Naive thymus-derived CD8-positive, alpha-beta T cell (primary cell): ENCODE measurements around the gene HSD17B12. TPM values are rescaled to one million over a fixed set of nuclear protein-coding genes. Genes with fewer than 3 reads are reported as not detected.
"Not testable (repeated sequence)": the region's sequence is repeated elsewhere in the genome, so short reads cannot be mapped to it uniquely, and the experiment has no call there.

Experiments
- ATAC-seq, 2 donors: fragments of 150-1000 bp; cut with Tn5 transposase in 1 of 2; sonication (Bioruptor Pico), chemical (Tn5 transposase) in 1 of 2; 1 replicate in 1 of 2; 2 replicates in 1 of 2; pipeline ENCODE4 v1.10.0; 2021; ENCODE audit warnings: mild to moderate bottlenecking in 2 of 2, moderate library complexity in 2 of 2
- POLR2A ChIA-PET: fragments of 350-600 bp; sonication (Branson Sonifier 250); formaldehyde crosslinking; loops from one replicate; lab custom pipeline; 2021; ENCODE audit warnings: antibody characterized with exemption; lab: Charles Lee
- DNase-seq, 10 donors: peaks; one replicate each; pipeline versions ENCODE4 v3.0.0 to v3.0.0-alpha.2; 2020 to 2022
- H3K27ac Mint-ChIP-seq, 10 donors: one replicate each; pipeline ENCODE4 v1.8.0; 2020 to 2022; ENCODE audit warnings: mild to moderate bottlenecking in 10 of 10, mixed read lengths in 10 of 10, moderate library complexity in 4 of 10, inconsistent platforms in 1 of 10
- H3K27me3 Mint-ChIP-seq, 5 donors: one replicate each; pipeline ENCODE4 v1.8.0; 2021 to 2022; ENCODE audit warnings: mixed read lengths in 5 of 5
- H3K36me3 Mint-ChIP-seq, 3 donors: one replicate each; pipeline ENCODE4 v1.8.0; 2020 to 2022; ENCODE audit warnings: mixed read lengths in 3 of 3, mild to moderate bottlenecking in 2 of 3, inconsistent platforms in 1 of 3
- H3K4me1 Mint-ChIP-seq, 4 donors: one replicate each; pipeline ENCODE4 v1.8.0; 2021 to 2022; ENCODE audit warnings: mixed read lengths in 4 of 4
- H3K4me3 Mint-ChIP-seq, 10 donors: one replicate each; pipeline ENCODE4 v1.8.0; 2020 to 2022; ENCODE audit warnings: mild to moderate bottlenecking in 10 of 10, mixed read lengths in 10 of 10, moderate library complexity in 6 of 10, inconsistent platforms in 1 of 10
- H3K9me3 Mint-ChIP-seq, 9 donors: one replicate each; pipeline ENCODE4 v1.8.0; 2020 to 2022; ENCODE audit warnings: mixed read lengths in 9 of 9, mild to moderate bottlenecking in 3 of 9, inconsistent platforms in 1 of 9, moderate library complexity in 1 of 9
- polyA plus RNA-seq, 3 donors: library from polyadenylated mRNA; unstranded; fragments of 300-500 nt; fragmentation: Illumina TruSeq; gene quantifications; one replicate each; pipeline ENCODE4 v1.2.3, GENCODE V29; 2021
- total RNA-seq, 8 experiments: library from RNA in 2 of 8; stranded (reverse) in 2 of 8; gene quantifications; one replicate each; pipeline ENCODE4 v1.2.3 and lab custom pipeline; 2021 to 2026

HSD17B12 gene
- total and polyA plus RNA-seq, 5 experiments from 2014 or later, result 23.3 to 37.2 (median 26.4) TPM

DNA sequence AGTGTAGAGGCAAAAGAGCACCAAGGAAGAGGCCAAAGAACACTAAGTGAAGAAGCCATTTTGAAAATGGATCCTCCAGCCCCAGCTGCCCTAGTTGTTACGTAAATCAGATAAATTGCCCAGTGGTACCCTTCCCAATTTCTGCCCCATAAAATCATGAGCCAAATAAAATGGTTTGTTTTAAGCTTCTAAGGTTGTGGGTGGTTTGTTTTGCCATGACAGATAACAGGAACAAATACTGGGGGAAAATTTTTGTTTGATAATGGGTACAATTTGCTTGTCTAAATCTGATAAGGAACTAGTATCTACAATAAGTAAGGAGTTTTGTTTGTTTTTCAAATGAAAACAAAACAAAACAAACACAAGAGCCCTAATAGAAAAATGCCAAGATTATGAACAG lies 30.6 kb upstream of the HSD17B12 start:
- Mint-ChIP-seq H3K27ac (peak overlapping the region in 1 of 10 donors; percentile 31), H3K9me3 (peaks cover 0 to 18% (median 7%) of the 10 kb centered on the region in 9 donors), H3K36me3 (peaks cover 5 to 11% (median 7%) of the 10 kb centered on the region in 3 donors), H3K4me1 (peaks cover 0 to 11% (median 6%) of the 10 kb centered on the region in 4 donors), H3K4me3 (no peak overlapping the region), H3K27me3 (peaks cover 0 to 2% (median 0%) of the 10 kb centered on the region in 5 donors)
- POLR2A ChIA-PET, result no interaction called here
- DNase-seq (no peak), ATAC-seq (no peak)

DNA sequence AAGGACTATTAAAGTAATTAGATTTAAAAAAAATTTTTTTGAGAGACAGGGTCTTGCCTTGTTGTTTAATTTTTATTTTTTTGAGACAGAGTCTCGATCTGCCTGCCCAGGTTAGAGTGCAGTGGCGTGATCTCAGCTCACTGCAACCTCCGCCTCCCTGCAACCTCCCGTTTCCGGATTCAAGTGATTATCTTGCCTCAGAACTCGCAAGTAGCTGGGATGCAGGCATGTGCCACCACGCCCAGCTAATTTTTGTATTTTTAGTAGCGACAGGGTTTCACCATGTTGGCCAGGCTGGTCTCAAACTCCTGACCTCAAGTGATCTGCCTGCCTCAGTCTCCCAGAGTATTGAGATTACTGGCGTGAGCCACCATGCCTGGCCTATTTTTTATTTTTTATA lies 17.5 kb upstream of the HSD17B12 start:
- H3K27ac Mint-ChIP-seq, DNase-seq, H3K4me3 Mint-ChIP-seq, H3K4me1 Mint-ChIP-seq, H3K9me3 Mint-ChIP-seq, H3K36me3 Mint-ChIP-seq, POLR2A ChIA-PET, ATAC-seq: not testable (repeated sequence)
- peaks cover 19 to 37% (median 23%) of the 10 kb centered on the region in 5 donors for H3K27me3 Mint-ChIP-seq

DNA sequence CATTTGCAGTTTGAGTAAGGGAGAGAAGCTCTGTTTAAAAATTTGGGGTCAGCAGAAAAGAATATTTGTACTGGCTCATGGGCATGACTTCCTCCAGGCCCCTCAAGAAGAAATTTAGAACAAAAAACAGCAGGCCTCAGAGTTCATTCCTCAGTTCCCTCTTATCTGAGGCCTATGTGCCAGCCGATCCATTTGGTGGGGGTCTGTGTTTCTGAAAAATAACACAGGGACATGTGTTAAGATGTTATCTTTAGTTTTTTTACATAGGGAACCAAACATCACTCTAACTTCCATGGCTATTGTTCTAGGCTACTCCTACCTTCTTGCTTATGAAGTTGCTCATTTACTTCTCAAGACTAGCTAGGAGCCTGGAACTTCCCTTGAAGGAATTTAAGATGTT lies 16.2 kb upstream of the HSD17B12 start:
- Mint-ChIP-seq H3K27me3 (peaks cover 12 to 32% (median 20%) of the 10 kb centered on the region in 5 donors), H3K4me1 (no peaks in the 10 kb centered on the region), H3K27ac (no peak overlapping the region), H3K36me3 (peaks cover 0 to 5% (median 0%) of the 10 kb centered on the region in 3 donors), H3K9me3 (no peaks in the 10 kb centered on the region), H3K4me3 (no peak overlapping the region)
- DNase-seq (no peak), ATAC-seq (no peak)
- POLR2A ChIA-PET, result no interaction called here

DNA sequence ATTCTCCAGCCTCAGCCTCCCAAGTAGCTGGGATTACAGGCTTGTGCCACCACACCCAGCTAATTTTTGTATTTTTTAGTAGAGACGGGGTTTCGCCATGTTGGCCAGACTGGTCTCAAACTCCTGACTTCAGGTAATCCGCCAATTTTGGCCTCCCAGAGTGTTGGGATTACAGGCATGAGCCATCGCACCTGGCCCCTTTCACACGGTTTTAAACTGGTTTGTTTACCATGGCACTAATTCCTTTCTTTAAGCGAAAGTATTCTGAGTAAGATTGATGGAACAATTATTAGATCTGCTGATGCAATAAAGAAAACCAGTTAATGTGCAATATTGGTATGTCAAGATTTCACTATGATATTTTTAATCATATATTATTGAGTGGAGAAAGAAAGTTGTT lies 9.3 kb upstream of the HSD17B12 start:
- H3K27me3 Mint-ChIP-seq, result peaks cover 5 to 23% (median 15%) of the 10 kb centered on the region in 5 donors
- DNase-seq, H3K36me3 Mint-ChIP-seq, H3K4me1 Mint-ChIP-seq, H3K9me3 Mint-ChIP-seq, POLR2A ChIA-PET, H3K4me3 Mint-ChIP-seq, ATAC-seq, H3K27ac Mint-ChIP-seq: not testable (repeated sequence)

DNA sequence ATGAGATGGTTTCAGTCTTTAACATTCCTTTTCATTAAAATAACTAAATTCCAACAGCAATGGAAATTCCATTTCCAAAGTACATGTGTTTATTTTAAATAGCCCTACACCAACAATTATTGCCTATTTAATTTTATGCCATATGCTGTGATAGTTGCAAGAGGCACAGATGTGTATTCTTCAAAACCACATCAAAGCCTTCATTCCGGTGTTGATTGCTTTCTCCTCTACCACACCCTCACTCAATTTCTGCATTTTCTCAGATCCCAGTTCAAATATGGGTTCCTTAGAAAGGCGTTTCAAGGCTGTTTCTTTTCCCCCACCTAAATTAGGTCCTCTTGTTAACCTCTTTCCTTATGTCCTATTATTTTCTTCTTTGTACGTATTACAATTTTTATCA lies 6.0 kb upstream of the HSD17B12 start:
- H3K9me3 Mint-ChIP-seq, result peaks cover 0 to 1% (median 0%) of the 10 kb centered on the region in 9 donors
- no peak overlapping the region for H3K4me3 Mint-ChIP-seq

DNA sequence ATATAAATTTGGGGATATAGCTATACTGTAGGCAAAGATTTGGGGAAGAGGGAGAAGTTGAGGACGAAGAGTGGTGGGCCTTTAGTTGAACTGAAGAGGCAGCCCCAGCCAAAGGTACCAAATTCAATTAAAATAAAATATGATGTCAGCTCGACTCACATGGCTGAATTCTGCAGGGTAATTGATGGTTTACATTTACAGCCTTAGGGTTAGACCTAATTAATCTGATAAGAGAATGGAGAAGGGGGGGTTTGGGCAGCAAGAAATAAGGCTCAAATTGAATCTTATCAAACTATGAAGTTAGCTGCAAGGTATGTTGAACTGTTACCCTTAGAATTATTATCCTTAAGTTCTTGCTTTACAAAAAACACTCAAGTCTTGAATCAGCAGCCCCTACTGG lies 3.6 kb upstream of the HSD17B12 start:
- DNase-seq, result no peak
- POLR2A ChIA-PET, result no interaction called here
- peaks cover 0 to 1% (median 0%) of the 10 kb centered on the region in 3 donors for H3K36me3 Mint-ChIP-seq
- no peak for ATAC-seq
- no peak overlapping the region for H3K4me3 Mint-ChIP-seq
- H3K27me3 Mint-ChIP-seq, result peaks cover 0 to 10% (median 6%) of the 10 kb centered on the region in 5 donors
- no peak overlapping the region for H3K27ac Mint-ChIP-seq
- peaks cover 6 to 21% (median 19%) of the 10 kb centered on the region in 4 donors for H3K4me1 Mint-ChIP-seq
- peaks cover 0 to 1% (median 0%) of the 10 kb centered on the region in 9 donors for H3K9me3 Mint-ChIP-seq

More for the DNA sequence above, 6.0 kb upstream of the HSD17B12 start:
- POLR2A ChIA-PET, result no interaction called here
- no peaks in the 10 kb centered on the region for H3K36me3 Mint-ChIP-seq
- peaks cover 5 to 14% (median 6%) of the 10 kb centered on the region in 5 donors for H3K27me3 Mint-ChIP-seq
- ATAC-seq (no peak), DNase-seq (no peak)
- peaks cover 0 to 4% (median under 1%) of the 10 kb centered on the region in 4 donors for H3K4me1 Mint-ChIP-seq
- H3K27ac Mint-ChIP-seq, result no peak overlapping the region

DNA sequence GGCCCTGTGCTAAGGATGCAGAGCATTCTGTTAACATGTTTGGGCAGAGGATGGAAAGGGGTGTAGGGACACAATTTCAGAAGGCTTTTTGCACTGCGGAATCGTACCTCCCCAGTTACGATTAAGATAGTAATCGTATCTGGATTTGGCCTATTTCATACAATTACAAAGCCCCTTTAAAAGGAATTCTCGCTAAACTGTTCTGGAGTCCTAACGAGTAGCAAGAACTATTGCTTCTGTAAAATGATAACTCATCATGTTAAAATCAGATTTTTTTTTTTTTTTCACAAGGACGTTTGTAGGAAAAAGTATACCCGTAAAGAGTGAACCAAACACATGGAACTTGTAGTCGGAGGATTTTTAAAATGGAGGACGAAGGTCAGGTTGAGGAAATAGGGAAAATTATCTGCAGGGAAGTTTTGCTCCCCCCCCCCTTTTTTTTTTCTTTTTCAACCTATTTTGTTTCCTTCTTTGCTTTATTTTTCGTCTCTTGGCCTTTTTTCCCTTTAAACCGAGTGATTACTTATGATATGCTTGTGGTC lies 934 bp downstream of the HSD17B12 start:
- ATAC-seq (no peak), DNase-seq (peak in 1 of 10 donors; percentile 1)
- no peaks in the 10 kb centered on the region for H3K27me3 Mint-ChIP-seq
- peaks cover 15 to 55% (median 40%) of the 10 kb centered on the region in 4 donors for H3K4me1 Mint-ChIP-seq
- H3K27ac Mint-ChIP-seq, result peak overlapping the region; percentile 89 to 99 (median 98)
- peak overlapping the region; percentile 91 to 97 (median 96) for H3K4me3 Mint-ChIP-seq
- peaks cover 0 to 1% (median 0%) of the 10 kb centered on the region in 9 donors for H3K9me3 Mint-ChIP-seq
- H3K36me3 Mint-ChIP-seq, result peaks cover 0 to 31% (median 20%) of the 10 kb centered on the region in 3 donors
- POLR2A ChIA-PET, result interaction anchor here (1.6 kb wide), 1 partner anchor 323 kb away, joined by 6 read pairs; the partner anchor contains the start of gene TTC17

DNA sequence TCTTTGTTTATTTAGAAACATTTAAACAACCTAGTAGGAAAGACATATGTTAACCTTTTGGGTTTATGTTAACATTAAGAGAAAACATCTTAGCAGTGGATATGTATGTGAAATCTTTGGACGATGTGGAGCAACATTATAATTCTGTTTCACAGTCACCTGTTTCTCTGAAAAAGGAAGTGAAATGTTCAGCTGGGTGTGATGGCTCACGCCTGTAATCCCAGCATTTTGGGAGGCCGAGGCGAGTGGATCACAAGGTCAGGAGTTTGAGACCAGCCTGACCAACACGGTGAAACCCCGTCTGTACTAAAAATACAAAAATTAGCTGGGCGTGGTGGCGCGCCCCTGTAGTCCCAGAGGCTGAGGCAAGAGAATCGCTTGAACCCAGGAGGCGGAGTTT lies 1.5 kb downstream of the HSD17B12 start:
- ATAC-seq, DNase-seq, H3K27me3 Mint-ChIP-seq, H3K9me3 Mint-ChIP-seq, POLR2A ChIA-PET: not testable (repeated sequence)
- H3K27ac Mint-ChIP-seq, result peak overlapping the region in 9 of 10 donors; percentile 9 to 99 (median 98)
- peaks cover 16 to 55% (median 42%) of the 10 kb centered on the region in 4 donors for H3K4me1 Mint-ChIP-seq
- H3K36me3 Mint-ChIP-seq, result peaks cover 0 to 31% (median 20%) of the 10 kb centered on the region in 3 donors
- peak overlapping the region; percentile 91 to 97 (median 96) for H3K4me3 Mint-ChIP-seq

DNA sequence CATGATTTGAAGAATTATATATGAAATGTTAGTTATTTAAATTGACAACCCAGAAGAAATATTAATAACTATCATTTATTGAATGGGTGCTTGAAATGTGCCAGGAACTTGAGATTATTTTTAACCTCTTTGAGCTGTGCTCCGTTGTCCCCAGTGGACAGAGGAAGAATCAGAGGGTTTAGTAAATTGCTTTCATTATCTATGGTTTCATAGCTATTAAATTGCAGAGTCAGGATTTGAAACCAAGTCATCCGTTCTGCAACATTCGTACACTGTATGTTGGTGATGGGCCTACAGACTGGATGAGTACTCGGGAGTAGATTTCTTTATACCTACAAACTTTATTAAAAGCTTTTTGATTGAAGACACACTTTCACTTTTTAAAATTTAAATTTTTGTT lies 4.9 kb downstream of the HSD17B12 start:
- POLR2A ChIA-PET, result no interaction called here

DNA sequence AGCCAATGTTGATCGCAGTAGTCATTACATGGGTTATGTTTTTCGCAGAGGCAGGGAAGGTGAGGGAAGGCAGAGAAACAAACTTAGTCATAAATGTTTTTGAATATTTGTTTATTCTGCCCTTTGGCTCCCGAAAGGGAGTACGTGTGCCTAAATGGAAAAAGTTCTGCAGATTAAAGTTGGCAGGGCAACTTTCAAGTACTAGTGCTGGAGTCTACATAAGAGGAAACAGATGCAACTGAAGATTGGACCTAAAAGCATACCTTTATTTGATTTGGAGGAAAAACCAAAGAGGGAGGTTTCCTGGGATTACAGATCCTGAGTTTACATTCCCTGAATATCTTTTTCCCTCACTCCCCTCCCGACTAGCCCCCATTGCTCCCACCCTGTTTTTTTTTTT lies 5.7 kb downstream of the HSD17B12 start:
- no peak for ATAC-seq
- Mint-ChIP-seq H3K27ac (no peak overlapping the region), H3K4me3 (no peak overlapping the region), H3K4me1 (peaks cover 26 to 51% (median 45%) of the 10 kb centered on the region in 4 donors), H3K27me3 (peaks cover 0 to 1% (median 0%) of the 10 kb centered on the region in 5 donors), H3K9me3 (no peaks in the 10 kb centered on the region), H3K36me3 (peaks cover 0 to 42% (median 24%) of the 10 kb centered on the region in 3 donors)
- POLR2A ChIA-PET, result interaction anchor here (0.7 kb wide), 1 partner anchor 26 kb away, joined by 4 read pairs; no protein-coding TSS in a partner anchor
- no peak for DNase-seq

More for the DNA sequence above, 4.9 kb downstream of the HSD17B12 start:
- Mint-ChIP-seq H3K4me3 (no peak overlapping the region), H3K27me3 (peaks cover 0 to 1% (median 0%) of the 10 kb centered on the region in 5 donors), H3K4me1 (peaks cover 23 to 52% (median 49%) of the 10 kb centered on the region in 4 donors), H3K36me3 (peaks cover 0 to 39% (median 24%) of the 10 kb centered on the region in 3 donors), H3K9me3 (no peaks in the 10 kb centered on the region), H3K27ac (no peak overlapping the region)
- DNase-seq (no peak), ATAC-seq (no peak)

DNA sequence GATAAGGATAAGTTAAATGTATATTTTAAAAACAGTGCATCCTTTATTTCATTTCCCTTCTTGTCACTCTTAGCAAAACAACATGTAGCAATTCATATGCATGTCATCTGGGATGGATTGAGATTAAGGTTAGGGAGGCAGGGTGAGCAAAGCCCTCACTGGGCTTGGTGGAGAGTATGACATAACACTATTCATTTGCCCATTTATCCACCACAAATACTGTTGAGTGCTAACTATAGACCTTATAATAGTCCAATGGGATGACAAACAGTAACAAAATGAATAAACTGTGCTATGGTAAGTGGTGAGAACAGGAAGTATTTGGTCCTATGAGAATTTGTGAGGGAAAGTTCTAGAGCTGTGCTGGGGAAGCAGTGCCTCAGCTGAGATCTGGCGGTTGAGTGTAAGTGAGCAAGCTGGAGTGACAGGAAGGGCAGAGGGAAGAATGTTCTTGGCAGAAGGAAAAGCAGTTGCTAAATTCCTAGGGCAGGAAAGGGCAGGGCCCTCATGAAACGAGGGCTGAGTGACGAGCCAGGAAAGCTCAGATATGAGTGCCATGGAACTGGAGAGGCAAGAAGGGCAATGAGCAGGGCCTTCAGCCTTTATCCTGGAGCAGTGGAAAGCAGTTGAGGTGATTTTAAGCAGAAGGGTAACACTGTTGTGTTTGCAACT lies 6.7 kb downstream of the HSD17B12 start:
- no peaks in the 10 kb centered on the region for H3K9me3 Mint-ChIP-seq
- DNase-seq (no peak), ATAC-seq (no peak)
- H3K4me1 Mint-ChIP-seq, result peaks cover 27 to 47% (median 43%) of the 10 kb centered on the region in 4 donors
- H3K36me3 Mint-ChIP-seq, result peaks cover 0 to 47% (median 24%) of the 10 kb centered on the region in 3 donors
- no peak overlapping the region for H3K4me3 Mint-ChIP-seq
- no peak overlapping the region for H3K27ac Mint-ChIP-seq
- POLR2A ChIA-PET, result interaction anchor here (0.7 kb wide), 1 partner anchor 27 kb away, joined by 4 read pairs; no protein-coding TSS in a partner anchor
- peaks cover 0 to 1% (median 0%) of the 10 kb centered on the region in 5 donors for H3K27me3 Mint-ChIP-seq

DNA sequence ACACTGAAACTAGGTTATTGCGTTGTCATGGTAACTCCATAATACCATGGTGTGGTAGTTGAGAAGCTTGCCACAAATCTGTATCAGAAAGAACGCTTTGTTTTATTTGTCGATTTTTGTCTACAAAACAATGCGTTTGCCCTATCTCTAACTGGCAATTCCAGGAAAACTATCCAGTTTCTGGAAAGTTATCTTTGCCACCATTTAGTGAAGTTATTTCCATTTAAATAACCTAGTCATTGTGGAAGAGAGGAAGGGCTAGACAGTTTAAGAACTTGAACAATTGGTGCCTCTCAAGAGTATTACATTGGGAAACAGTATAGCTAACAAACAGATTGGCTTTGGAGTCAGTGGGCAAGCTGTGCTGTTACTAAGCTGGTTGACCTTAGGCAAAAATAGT lies 7.9 kb downstream of the HSD17B12 start:
- Mint-ChIP-seq H3K4me1 (peaks cover 32 to 53% (median 36%) of the 10 kb centered on the region in 4 donors), H3K36me3 (peaks cover 0 to 39% (median 17%) of the 10 kb centered on the region in 3 donors), H3K27me3 (peaks cover 0 to 1% (median 0%) of the 10 kb centered on the region in 5 donors), H3K9me3 (no peaks in the 10 kb centered on the region), H3K4me3 (no peak overlapping the region), H3K27ac (no peak overlapping the region)
- DNase-seq (no peak), ATAC-seq (no peak)
- POLR2A ChIA-PET, result no interaction called here

DNA sequence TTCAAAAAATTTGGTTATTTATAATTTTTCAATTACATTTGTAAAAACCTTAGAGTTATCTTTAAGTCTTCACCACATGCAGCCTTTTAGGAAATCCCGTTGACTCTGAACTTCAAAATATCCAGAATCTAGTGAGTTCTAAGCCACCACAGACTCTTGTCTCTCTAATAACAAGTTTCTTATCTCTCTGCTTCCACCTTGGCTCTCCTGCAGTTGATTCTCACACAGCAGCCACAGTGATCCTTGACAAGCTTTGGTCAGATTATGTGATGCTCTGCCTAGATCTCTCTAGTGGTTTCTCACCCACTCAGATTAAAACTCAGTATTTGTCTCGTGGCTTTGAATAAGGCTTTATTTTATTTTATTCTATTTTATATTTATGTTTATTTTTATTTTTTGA lies 8.6 kb downstream of the HSD17B12 start:
- peaks cover 0 to 36% (median 15%) of the 10 kb centered on the region in 3 donors for H3K36me3 Mint-ChIP-seq
- H3K4me3 Mint-ChIP-seq, result no peak overlapping the region
- peaks cover 0 to 1% (median 0%) of the 10 kb centered on the region in 5 donors for H3K27me3 Mint-ChIP-seq
- POLR2A ChIA-PET, result no interaction called here
- no peak overlapping the region for H3K27ac Mint-ChIP-seq
- ATAC-seq (no peak), DNase-seq (no peak)
- H3K9me3 Mint-ChIP-seq, result no peaks in the 10 kb centered on the region
- peaks cover 29 to 48% (median 33%) of the 10 kb centered on the region in 4 donors for H3K4me1 Mint-ChIP-seq
